OCI-LY1 (cell line): ENCODE results near the gene TBX10.

Experiments used
- EZH2 ChIP-seq: fragments of 200-600 bp; sonication (generic), shearing (Covaris generic); IDR thresholded peaks from 2 replicates; pipeline ENCODE4 v1.8.0; 2017; ENCODE audit warnings: borderline replicate concordance, mixed run types, mild to moderate bottlenecking, antibody characterized with exemption, low read length, moderate library complexity, mixed read lengths
- TF ChIP-seq, protein P1 (sequence below): fragments of 200-600 bp; sonication (generic), shearing (Covaris generic); IDR thresholded peaks from 2 replicates; pipeline ENCODE4 v1.5.1; 2017; ENCODE audit warnings: mild to moderate bottlenecking, antibody characterized with exemption, low read length, moderate library complexity, mixed read lengths

DNA sequence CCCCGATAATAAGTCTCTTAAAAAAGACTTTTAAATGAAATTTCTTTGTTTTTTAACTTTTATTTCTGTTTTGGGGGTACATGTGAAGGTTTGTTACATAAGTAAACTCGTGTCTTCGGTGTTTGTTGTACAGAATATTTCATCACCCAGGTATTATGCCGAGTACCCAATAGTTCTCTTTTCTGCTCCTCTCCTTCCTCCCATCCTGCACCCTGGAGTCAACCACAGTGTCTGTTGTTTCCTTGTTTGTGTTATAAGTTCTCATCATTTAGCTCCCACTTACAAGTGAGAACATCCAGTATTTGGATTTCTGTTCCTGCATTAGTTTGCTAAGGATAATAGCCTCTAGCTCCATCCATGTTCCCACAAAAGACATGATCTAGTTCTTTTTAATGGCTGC, 57.6 kb downstream of the TBX10 start:
- TF ChIP-seq, protein P1, sequence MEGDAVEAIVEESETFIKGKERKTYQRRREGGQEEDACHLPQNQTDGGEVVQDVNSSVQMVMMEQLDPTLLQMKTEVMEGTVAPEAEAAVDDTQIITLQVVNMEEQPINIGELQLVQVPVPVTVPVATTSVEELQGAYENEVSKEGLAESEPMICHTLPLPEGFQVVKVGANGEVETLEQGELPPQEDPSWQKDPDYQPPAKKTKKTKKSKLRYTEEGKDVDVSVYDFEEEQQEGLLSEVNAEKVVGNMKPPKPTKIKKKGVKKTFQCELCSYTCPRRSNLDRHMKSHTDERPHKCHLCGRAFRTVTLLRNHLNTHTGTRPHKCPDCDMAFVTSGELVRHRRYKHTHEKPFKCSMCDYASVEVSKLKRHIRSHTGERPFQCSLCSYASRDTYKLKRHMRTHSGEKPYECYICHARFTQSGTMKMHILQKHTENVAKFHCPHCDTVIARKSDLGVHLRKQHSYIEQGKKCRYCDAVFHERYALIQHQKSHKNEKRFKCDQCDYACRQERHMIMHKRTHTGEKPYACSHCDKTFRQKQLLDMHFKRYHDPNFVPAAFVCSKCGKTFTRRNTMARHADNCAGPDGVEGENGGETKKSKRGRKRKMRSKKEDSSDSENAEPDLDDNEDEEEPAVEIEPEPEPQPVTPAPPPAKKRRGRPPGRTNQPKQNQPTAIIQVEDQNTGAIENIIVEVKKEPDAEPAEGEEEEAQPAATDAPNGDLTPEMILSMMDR: no peak
- no peak for TF ChIP-seq EZH2
